HepG2 (cell line): ENCODE results near the gene RRP8. TPM values are rescaled to one million over a fixed set of nuclear protein-coding genes. Genes with fewer than 3 reads are reported as not detected.

ENCODE experiments used
- PCBP1 ChIP-seq: fragments of 200-400 bp; formaldehyde crosslinking; IDR thresholded peaks from 2 replicates; pipeline ENCODE4 v1.6.1; 2017; ENCODE audit warnings: mild to moderate bottlenecking, low read depth, low read length, borderline replicate concordance
- PPARG ChIP-seq: conservative IDR thresholded peaks from 2 replicates; pipeline ENCODE4 v1.6.1; 2016; ENCODE audit warnings: missing biosample characterization, missing genetic modification reagents
- SAFB2 ChIP-seq: sonication (generic); formaldehyde crosslinking; IDR thresholded peaks from 2 replicates; pipeline ENCODE4 v1.5.1; 2020; ENCODE audit warnings: missing genetic modification reagents, low read depth, mild to moderate bottlenecking, borderline replicate concordance
- ZNF3 ChIP-seq: IDR thresholded peaks from 2 replicates; pipeline ENCODE4 v1.7.0; 2017; ENCODE audit warnings: inconsistent platforms
- ZNF446 ChIP-seq: sonication (generic); formaldehyde crosslinking; IDR thresholded peaks from 2 replicates; pipeline ENCODE4 v1.5.0; 2020; ENCODE audit warnings: mild to moderate bottlenecking, missing genetic modification reagents
- ZNF747 ChIP-seq: sonication (generic); formaldehyde crosslinking; IDR thresholded peaks from 2 replicates; pipeline ENCODE4 v1.8.1; 2023; ENCODE audit warnings: missing genetic modification reagents, mild to moderate bottlenecking, borderline replicate concordance
- ZNF841 ChIP-seq: sonication (generic); formaldehyde crosslinking; IDR thresholded peaks from 2 replicates; pipeline ENCODE4 v1.8.1; 2023; ENCODE audit warnings: missing genetic modification reagents, borderline replicate concordance
- polyA plus RNA-seq, 8 experiments: library from polyadenylated mRNA; depleted of rRNA in 3 of 8; stranded (reverse) in 7 of 8; unstranded in 1 of 8; fragments of >200 nt; fragmentation: Illumina TruSeq in 4 of 8; extraction: Trizol in 4 of 8; gene quantifications; 2 replicates each; pipeline versions ENCODE4 v1.2.1 to v1.2.3, GENCODE V29; 2011 to 2016; ENCODE audit warnings: low read depth in 4 of 8, missing spikeins in 1 of 8, mixed read lengths in 1 of 8; ENCODE audit not compliant: insufficient read depth in 1 of 8
- total RNA-seq, 5 experiments: library from RNA; depleted of rRNA; stranded (reverse); fragments of >200 nt; fragmentation: Illumina TruSeq; extraction: Trizol; gene quantifications; 2 replicates each; pipeline ENCODE4 v1.2.3, GENCODE V29; 2016; ENCODE audit warnings: low read depth in 1 of 5
- TF ChIP-seq, protein P1 (sequence below): sonication (generic); formaldehyde crosslinking; IDR thresholded peaks from 2 replicates; pipeline ENCODE4 v1.5.1; 2020; ENCODE audit warnings: mild to moderate bottlenecking, missing genetic modification reagents, moderate library complexity
- TF ChIP-seq, protein P2 (sequence below): sonication (generic); formaldehyde crosslinking; IDR thresholded peaks from 2 replicates; pipeline ENCODE4 v1.5.0; 2020; ENCODE audit warnings: mild to moderate bottlenecking, missing genetic modification reagents
- TF ChIP-seq, protein P3 (sequence below): sonication (generic); formaldehyde crosslinking; IDR thresholded peaks from 2 replicates; pipeline ENCODE4 v1.5.0; 2020; ENCODE audit warnings: mild to moderate bottlenecking, missing genetic modification reagents, borderline replicate concordance
- TF ChIP-seq, protein P4 (sequence below): sonication (generic); formaldehyde crosslinking; IDR thresholded peaks from 2 replicates; pipeline ENCODE4 v1.4.0; 2020; ENCODE audit warnings: missing genetic modification reagents
- TF ChIP-seq, protein P5 (sequence below): sonication (generic); formaldehyde crosslinking; IDR thresholded peaks from 2 replicates; pipeline ENCODE4 v1.8.1; 2022; ENCODE audit warnings: low read depth, mild to moderate bottlenecking, missing genetic modification reagents

RRP8 gene
- total and polyA plus RNA-seq, 2 of the 13 experiments (the other 11 are each of a cell fraction or from before 2014, with no cell fraction given): 7.2 to 21.6 TPM

DNA sequence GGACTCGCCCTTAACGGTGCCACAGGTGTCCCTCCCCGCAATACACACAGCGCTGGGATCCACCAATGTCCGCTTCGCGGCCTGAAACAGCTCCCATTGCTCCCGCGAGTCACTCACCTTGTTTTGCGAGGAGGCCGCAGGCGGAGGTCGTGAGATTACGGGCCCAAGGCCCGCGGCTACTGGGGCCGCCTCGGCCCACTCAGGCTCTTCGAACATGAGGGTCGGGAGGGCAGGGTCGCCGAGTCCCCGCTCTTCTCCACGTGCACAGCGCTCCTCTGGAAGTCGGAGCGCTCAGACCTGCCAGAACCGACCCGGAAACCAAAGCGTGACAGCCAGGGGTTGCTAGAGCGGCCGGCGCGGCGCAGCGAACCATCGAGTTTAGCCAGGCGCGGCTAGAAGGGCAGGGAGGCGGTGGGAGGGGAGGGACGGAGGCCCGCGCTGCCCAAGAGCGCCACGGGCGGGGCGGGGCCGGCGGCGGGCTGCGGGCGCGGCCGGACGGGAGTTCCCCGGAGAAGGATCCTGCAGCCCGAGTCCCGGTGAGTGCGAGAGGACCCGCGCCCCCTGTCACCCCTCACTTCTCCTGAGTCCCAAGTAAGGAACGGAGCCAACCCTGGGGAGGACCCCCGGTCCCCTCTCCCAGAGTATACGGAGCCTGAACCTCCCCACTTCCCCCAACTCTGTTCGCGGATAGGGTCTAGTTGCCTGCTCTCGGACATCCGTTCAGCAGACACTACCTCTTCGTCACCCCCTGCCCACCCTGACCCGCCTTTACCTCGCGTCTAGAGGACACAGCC lies at the start of gene RRP8, which contains the start of gene ILK (continued):
- TF ChIP-seq, protein P1, sequence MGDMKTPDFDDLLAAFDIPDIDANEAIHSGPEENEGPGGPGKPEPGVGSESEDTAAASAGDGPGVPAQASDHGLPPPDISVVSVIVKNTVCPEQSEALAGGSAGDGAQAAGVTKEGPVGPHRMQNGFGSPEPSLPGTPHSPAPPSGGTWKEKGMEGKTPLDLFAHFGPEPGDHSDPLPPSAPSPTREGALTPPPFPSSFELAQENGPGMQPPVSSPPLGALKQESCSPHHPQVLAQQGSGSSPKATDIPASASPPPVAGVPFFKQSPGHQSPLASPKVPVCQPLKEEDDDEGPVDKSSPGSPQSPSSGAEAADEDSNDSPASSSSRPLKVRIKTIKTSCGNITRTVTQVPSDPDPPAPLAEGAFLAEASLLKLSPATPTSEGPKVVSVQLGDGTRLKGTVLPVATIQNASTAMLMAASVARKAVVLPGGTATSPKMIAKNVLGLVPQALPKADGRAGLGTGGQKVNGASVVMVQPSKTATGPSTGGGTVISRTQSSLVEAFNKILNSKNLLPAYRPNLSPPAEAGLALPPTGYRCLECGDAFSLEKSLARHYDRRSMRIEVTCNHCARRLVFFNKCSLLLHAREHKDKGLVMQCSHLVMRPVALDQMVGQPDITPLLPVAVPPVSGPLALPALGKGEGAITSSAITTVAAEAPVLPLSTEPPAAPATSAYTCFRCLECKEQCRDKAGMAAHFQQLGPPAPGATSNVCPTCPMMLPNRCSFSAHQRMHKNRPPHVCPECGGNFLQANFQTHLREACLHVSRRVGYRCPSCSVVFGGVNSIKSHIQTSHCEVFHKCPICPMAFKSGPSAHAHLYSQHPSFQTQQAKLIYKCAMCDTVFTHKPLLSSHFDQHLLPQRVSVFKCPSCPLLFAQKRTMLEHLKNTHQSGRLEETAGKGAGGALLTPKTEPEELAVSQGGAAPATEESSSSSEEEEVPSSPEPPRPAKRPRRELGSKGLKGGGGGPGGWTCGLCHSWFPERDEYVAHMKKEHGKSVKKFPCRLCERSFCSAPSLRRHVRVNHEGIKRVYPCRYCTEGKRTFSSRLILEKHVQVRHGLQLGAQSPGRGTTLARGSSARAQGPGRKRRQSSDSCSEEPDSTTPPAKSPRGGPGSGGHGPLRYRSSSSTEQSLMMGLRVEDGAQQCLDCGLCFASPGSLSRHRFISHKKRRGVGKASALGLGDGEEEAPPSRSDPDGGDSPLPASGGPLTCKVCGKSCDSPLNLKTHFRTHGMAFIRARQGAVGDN: peak; percentile 96
- TF ChIP-seq SAFB2 (CRISPR knock-in tag) (0 out of 2 replicates have a peak, but pooled peaks have one; percentile 55), ZNF841 (CRISPR knock-in tag) (no peak), PPARG (CRISPR knock-in tag) (0 out of 2 replicates have a peak, but pooled peaks have one; percentile 29), ZNF747 (peak; percentile 83; the same call in 1 of the 2 replicates), ZNF446 (CRISPR knock-in tag) (0 out of 2 replicates have a peak, but pooled peaks have one; percentile 77), PCBP1 (peak; percentile 93; the same call in 1 of the 2 replicates), ZNF3 (CRISPR knock-in tag) (no peak)
- TF ChIP-seq, protein P2, sequence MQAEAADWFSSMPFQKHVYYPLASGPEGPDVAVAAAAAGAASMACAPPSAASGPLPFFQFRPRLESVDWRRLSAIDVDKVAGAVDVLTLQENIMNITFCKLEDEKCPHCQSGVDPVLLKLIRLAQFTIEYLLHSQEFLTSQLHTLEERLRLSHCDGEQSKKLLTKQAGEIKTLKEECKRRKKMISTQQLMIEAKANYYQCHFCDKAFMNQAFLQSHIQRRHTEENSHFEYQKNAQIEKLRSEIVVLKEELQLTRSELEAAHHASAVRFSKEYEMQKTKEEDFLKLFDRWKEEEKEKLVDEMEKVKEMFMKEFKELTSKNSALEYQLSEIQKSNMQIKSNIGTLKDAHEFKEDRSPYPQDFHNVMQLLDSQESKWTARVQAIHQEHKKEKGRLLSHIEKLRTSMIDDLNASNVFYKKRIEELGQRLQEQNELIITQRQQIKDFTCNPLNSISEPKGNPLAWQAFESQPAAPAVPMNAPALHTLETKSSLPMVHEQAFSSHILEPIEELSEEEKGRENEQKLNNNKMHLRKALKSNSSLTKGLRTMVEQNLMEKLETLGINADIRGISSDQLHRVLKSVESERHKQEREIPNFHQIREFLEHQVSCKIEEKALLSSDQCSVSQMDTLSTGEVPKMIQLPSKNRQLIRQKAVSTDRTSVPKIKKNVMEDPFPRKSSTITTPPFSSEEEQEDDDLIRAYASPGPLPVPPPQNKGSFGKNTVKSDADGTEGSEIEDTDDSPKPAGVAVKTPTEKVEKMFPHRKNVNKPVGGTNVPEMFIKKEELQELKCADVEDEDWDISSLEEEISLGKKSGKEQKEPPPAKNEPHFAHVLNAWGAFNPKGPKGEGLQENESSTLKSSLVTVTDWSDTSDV (CRISPR knock-in tag): no peak
- TF ChIP-seq, protein P3, sequence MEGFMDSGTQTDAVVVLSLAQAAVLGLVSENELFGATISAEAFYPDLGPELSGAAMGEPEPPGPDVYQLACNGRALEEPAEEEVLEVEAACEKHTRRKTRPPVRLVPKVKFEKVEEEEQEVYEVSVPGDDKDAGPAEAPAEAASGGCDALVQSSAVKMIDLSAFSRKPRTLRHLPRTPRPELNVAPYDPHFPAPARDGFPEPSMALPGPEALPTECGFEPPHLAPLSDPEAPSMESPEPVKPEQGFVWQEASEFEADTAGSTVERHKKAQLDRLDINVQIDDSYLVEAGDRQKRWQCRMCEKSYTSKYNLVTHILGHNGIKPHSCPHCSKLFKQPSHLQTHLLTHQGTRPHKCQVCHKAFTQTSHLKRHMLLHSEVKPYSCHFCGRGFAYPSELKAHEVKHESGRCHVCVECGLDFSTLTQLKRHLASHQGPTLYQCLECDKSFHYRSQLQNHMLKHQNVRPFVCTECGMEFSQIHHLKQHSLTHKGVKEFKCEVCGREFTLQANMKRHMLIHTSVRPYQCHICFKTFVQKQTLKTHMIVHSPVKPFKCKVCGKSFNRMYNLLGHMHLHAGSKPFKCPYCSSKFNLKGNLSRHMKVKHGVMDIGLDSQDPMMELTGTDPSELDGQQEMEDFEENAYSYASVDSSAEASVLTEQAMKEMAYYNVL (CRISPR knock-in tag): 0 out of 2 replicates have a peak, but pooled peaks have one; percentile 31
- TF ChIP-seq, protein P4, sequence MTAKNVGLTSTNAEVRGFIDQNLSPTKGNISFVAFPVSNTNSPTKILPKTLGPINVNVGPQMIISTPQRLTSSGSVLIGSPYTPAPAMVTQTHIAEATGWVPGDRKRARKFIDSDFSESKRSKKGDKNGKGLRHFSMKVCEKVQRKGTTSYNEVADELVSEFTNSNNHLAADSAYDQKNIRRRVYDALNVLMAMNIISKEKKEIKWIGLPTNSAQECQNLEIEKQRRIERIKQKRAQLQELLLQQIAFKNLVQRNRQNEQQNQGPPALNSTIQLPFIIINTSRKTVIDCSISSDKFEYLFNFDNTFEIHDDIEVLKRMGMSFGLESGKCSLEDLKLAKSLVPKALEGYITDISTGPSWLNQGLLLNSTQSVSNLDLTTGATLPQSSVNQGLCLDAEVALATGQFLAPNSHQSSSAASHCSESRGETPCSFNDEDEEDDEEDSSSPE (CRISPR knock-in tag): peak; percentile 84
- TF ChIP-seq, protein P5, sequence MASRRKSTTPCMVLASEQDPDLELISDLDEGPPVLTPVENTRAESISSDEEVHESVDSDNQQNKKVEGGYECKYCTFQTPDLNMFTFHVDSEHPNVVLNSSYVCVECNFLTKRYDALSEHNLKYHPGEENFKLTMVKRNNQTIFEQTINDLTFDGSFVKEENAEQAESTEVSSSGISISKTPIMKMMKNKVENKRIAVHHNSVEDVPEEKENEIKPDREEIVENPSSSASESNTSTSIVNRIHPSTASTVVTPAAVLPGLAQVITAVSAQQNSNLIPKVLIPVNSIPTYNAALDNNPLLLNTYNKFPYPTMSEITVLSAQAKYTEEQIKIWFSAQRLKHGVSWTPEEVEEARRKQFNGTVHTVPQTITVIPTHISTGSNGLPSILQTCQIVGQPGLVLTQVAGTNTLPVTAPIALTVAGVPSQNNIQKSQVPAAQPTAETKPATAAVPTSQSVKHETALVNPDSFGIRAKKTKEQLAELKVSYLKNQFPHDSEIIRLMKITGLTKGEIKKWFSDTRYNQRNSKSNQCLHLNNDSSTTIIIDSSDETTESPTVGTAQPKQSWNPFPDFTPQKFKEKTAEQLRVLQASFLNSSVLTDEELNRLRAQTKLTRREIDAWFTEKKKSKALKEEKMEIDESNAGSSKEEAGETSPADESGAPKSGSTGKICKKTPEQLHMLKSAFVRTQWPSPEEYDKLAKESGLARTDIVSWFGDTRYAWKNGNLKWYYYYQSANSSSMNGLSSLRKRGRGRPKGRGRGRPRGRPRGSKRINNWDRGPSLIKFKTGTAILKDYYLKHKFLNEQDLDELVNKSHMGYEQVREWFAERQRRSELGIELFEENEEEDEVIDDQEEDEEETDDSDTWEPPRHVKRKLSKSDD (CRISPR knock-in tag): peak; percentile 29
